Measurements from ENCODE around the gene KIF19.
"Not testable (repeated sequence)": the region's sequence is repeated elsewhere in the genome, so short reads cannot be mapped to it uniquely, and the experiment has no call there.

Gene KIF19

GRCh38 chr17:74325743-74326379 lies at the start of gene KIF19:
Gene KIF19, plus strand, starts transcription at chr17:74326226. Its CDS starts 124 bp downstream, at chr17:74326350.
- DNase-seq, result no peak

DNA sequence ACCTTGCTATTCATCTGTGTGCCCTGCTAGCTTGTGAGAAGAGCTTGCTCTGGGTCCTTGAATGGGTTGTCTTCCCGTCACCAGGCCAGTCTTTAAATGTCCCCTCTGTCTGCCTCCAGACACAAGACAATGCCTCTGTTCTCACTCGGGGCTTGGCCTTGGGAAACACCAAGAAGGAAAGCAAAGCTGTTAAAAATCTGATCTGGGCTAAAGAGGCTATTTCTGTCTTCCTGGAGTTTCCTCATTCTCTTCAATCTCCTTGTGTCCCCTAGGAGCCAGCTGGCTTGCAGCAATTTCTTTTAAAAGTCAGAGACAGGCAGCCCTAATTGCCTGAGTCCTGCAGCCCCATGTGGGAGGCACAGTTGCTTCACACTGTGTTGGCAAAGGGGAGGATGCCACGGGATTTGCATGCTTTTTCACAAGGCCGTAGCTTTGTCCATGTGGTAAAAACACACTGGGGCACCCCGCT lies 49.5 kb upstream of the KIF19 start:
- DNase-seq, result no peak

DNA sequence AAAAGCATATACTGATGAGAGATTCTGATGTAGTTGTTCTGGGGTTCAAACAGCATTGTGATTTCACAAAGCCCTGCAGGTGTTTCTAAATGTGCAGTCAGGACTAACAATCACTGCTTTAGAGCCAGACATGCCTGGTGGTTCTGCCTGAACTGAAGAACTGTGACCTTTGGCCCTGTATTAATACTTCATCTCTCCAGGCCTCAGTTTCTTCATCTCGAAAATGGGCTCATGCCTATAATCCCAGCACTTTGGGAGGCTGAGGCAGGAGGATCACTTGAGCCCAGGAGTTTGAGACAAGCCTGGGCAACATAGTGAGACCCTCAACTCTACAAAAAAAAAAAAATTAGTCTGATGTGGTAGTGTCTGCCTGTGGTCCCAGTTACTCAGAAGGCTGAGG lies 48.1 kb upstream of the KIF19 start:
- DNase-seq, result no peak

DNA sequence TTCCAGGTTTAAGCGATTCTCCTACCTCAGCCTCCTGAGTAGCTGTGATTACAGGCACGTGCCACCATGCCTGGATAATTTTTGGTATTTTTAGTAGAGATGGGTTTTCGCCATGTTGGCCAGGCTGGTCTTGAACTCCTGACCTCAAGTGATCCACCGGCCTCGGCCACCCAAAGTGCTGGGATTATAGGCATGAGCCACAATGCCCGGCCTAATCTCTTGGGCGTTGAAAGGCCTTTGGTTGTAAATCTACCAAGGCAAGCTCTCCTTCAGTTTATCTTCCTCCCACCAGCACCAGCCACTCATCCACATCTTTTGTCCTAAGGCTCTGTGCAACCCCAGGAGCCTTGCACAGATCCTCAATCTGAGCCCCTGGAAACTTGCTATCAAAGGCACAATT lies 46.4 kb upstream of the KIF19 start:
- not testable (repeated sequence) for DNase-seq

DNA sequence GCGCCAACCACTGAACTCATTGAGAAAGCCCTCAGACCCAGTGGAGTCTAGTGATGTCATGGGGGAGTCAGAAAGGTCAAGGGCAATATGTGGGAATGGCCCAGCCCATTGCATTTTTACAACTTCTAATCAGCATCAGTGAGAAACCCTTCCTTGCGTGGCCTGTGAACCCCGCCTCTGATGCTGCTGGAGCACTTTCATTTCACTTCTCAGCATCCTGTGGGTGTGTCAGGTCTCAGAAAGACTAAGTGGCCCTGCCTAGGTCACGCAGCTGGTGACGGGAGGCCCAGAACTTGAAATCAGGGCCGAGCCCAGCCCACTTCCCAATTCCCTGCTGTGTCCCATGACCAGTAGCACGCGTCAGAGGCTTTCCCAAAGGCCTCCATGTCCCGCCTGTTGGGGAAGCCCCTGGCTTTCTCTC lies 45.9 kb upstream of the KIF19 start:
- DNase-seq, result no peak

- no peak for DNase-seq
Measured at GRCh38 chr17:74281799-74282198, 44.2 kb upstream of the KIF19 start.

- DNase-seq, result not testable (repeated sequence)
Measured at GRCh38 chr17:74282274-74282586, 43.8 kb upstream of the KIF19 start.

- DNase-seq, result no peak
Measured at GRCh38 chr17:74282587-74283370, 43.2 kb upstream of the KIF19 start.

DNA sequence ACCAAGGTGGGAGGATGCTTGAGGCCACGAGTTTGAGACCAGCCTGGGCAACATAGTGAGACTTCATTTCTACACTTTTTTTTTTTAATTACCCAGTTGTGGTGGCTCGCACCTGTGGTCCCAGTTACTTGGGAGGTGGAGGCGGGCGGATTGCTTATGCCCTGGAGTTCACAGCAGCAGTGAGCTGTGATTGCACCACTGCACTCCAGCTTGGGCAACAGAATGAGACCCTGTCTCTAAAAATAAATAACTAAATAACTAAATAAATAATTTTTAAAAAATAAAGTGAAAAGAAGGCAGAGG lies 42.7 kb upstream of the KIF19 start:
- DNase-seq, result no peak

DNA sequence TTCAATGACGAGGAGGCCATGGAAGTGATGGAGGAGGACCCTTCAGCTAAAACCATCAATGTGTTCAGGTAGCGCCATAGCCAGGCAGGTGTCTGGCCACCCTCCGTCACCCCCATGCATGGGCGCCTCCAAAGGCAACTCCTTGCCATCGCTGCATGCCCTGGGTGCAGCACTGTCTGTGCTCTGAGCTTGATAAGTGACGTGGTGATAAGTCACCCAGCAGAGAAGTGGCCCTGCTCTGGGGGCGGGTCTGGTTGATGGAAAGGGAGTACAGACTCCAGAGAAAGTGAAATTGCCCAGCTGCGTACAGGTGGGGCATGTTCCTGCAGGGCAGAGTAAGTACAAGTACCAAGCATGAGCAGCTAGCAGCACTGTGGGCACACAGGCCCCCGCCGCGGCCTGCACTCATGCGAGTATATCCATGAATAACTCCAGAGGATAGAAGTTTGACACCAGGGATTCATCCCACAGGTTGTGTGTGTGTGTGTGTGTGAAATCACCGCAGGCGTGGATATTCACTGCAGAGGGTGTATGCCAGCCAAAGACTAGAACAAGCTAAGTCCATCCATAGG lies 38.9 kb upstream of the KIF19 start:
- no peak for DNase-seq

DNA sequence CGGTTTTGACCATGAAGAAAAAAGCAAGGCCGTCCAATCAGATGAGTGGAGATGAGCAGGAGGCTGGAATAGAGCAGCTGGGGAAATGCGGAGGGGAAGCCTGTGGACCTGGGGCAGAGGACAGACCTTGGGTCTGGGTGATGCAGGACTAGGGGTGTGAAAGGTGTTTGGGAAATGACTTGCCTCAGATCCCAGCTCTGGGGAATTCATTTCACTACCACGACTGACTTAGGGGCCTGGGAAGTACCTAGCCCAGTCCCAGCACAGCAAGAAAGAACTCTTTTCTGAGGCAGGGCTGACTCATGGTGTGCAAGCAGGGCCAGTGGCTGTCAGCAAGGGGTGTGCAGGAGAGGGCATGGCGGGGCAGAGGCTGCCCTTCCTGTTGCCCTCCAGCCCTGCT lies 37.2 kb upstream of the KIF19 start:
- DNase-seq, result no peak

GRCh38 chr17:74289688-74290087 lies 36.3 kb upstream of the KIF19 start:
- DNase-seq, result no peak

- no peak for DNase-seq
Measured at GRCh38 chr17:74290340-74290739, 35.7 kb upstream of the KIF19 start.

- no peak for DNase-seq
Measured at GRCh38 chr17:74292495-74292894, 33.5 kb upstream of the KIF19 start.

- DNase-seq, result no peak
Measured at GRCh38 chr17:74295625-74296547, 30.1 kb upstream of the KIF19 start.

DNA sequence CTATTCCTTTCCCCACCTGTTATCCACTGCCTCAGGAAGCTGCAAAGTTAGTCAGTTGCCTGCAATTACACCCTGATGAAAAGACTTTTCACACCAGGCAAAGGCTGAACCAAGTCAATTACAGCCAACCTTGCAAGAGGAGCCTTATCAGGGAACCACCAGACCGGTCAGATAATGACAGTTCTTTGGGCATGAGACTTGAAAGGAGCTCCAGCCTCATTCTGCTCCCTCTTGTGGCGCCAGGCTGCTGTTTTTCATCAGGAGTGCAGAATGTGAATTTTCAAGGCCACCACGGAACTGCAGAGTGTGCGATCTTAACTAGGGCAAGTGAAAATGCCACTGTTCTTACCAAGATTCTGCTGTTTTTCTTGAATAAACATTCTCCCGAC lies 29.5 kb upstream of the KIF19 start:
- peak; percentile 32 for DNase-seq

- no peak for DNase-seq
Measured at GRCh38 chr17:74297941-74298340, 28.1 kb upstream of the KIF19 start.

- no peak for DNase-seq
Measured at GRCh38 chr17:74298778-74299177, 27.2 kb upstream of the KIF19 start.

GRCh38 chr17:74299226-74300009 lies 26.6 kb upstream of the KIF19 start:
- no peak for DNase-seq

DNA sequence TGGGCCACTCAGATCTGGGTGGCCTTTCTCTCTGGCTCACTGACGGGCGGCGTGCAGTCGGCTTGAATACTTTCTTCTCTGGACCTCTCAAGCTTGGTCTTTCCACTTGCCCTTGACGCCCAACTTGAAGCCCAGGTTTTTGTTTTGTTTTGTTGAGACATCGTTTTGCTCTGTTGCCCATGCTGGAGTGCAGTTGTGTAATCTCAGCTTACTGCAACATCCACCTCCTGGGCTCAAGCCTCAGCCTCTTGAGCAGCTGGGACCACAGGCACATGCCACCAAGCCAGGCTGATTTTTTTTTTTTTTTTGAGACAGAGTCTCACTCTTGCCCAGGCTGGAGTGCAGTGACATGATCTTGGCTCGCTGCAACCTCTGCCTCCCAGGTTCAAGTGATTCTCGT lies 22.7 kb upstream of the KIF19 start:
- no peak for DNase-seq

- no peak for DNase-seq
Measured at GRCh38 chr17:74304184-74304583, 21.8 kb upstream of the KIF19 start.

DNA sequence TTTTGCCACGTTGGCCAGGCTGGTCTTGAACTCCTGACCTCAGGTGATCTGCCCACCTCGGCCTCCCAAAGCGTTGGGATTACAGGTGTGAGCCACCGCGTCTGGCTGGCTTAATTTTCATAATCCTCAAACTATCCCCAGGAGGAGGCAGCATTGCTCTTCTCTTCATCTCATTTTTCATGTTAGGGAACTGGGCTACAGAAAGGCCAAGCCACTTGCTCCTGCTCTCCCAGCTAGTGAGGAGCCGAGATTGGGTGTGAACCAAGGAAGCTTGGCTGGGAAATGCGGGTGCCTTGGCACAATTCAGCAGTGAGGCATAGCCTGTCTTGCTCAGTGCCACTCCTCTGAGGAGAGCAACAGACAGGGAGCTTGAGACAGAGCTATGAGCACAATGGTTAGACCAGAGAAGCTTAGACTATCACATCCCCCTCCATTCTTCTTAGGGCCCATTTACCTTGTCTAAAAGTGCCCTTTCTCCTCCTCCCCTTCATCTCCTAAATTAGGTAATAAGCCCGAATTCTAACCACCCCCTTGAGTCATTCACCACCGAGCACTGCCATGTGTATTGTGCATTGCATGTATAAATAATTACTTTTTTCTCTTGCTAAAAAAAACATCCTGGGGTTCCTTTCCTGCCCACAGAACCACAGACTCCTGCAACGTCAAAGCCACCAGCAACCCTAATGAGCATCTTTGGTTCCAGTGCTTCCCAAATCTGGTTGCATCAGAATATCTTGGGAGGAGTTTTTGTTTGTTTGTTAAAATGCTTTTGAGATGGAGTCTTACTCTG lies 20.0 kb upstream of the KIF19 start:
- no peak for DNase-seq
